SU-DHL-6 (cell line): Measurements from ENCODE around the gene GIPC2.

Source experiments
- H2AFZ ChIP-seq: fragments of 200-600 bp; sonication (generic); 2 replicates; pipeline ENCODE4 v1.6.1; 2014; ENCODE audit warnings: low read depth, mild to moderate bottlenecking, moderate library complexity, mixed read lengths, antibody characterized with exemption, low read length; ENCODE audit not compliant: severe bottlenecking
- H3F3A ChIP-seq: fragments of 200-600 bp; shearing (Covaris generic); 2 replicates; pipeline ENCODE4 v1.6.0; 2016; ENCODE audit warnings: antibody characterized with exemption, mild to moderate bottlenecking; ENCODE audit not compliant: insufficient read depth
- H3K27ac ChIP-seq: fragments of 200-600 bp; sonication (generic); 2 replicates; pipeline ENCODE4 v1.5.1; 2016; ENCODE audit warnings: low read depth, mild to moderate bottlenecking, low read length, moderate library complexity, mixed read lengths
- H3K27me3 ChIP-seq: fragments of 200-600 bp; sonication (generic), shearing (Covaris generic); 2 replicates; pipeline ENCODE4 v1.6.0; 2014; ENCODE audit warnings: mild to moderate bottlenecking, low read length
- H3K36me3 ChIP-seq: fragments of 200-600 bp; sonication (generic); 2 replicates; pipeline ENCODE4 v1.6.1; 2014; ENCODE audit warnings: mild to moderate bottlenecking, low read length, mixed read lengths
- H3K4me2 ChIP-seq: fragments of 300-600, 200-600 bp; shearing (Covaris generic), sonication (generic); 2 replicates; pipeline ENCODE4 v1.6.0; 2014; ENCODE audit warnings: low read length, low read depth, mild to moderate bottlenecking; ENCODE audit not compliant: poor library complexity, severe bottlenecking
- H3K4me3 ChIP-seq: fragments of 200-600 bp; sonication (generic); 2 replicates; pipeline ENCODE4 v1.5.1; 2014; ENCODE audit warnings: antibody characterized with exemption, low read length, mild to moderate bottlenecking, mixed read lengths; ENCODE audit not compliant: insufficient read depth, poor library complexity, severe bottlenecking
- H3K79me2 ChIP-seq: fragments of 200-600 bp; sonication (generic); 2 replicates; pipeline ENCODE4 v1.6.1; 2014; ENCODE audit warnings: mild to moderate bottlenecking, low read length, moderate library complexity; ENCODE audit not compliant: insufficient read depth
- H3K9ac ChIP-seq: fragments of 200-600 bp; sonication (generic); 2 replicates; pipeline ENCODE4 v1.7.0; 2014; ENCODE audit warnings: mild to moderate bottlenecking, low read length
- H3K9me2 ChIP-seq: fragments of 200-600 bp; sonication (generic); replicated peaks from 2 replicates; pipeline ENCODE4 v1.6.1; 2014; ENCODE audit warnings: low read length; ENCODE audit not compliant: insufficient read depth
- H3K9me3 ChIP-seq: fragments of 200-600 bp; sonication (generic); 2 replicates; pipeline ENCODE4 v1.6.1; 2014; ENCODE audit warnings: low read length, mixed read lengths; ENCODE audit not compliant: insufficient read depth
- H4K20me1 ChIP-seq: fragments of 200-600 bp; sonication (generic); 2 replicates; pipeline ENCODE4 v1.6.1; 2014; ENCODE audit warnings: low read depth, mild to moderate bottlenecking, antibody characterized with exemption, low read length, moderate library complexity, mixed read lengths
- CTCF ChIP-seq: fragments of 200-600 bp; sonication (generic); IDR thresholded peaks from one replicate; pipeline ENCODE4 v1.5.1; 2017; ENCODE audit warnings: antibody characterized with exemption, mild to moderate bottlenecking, low read length, moderate library complexity; ENCODE audit not compliant: insufficient read depth, poor library complexity, severe bottlenecking
- EZH2phosphoT487 ChIP-seq: fragments of 200-600 bp; sonication (generic), shearing (Covaris generic); conservative IDR thresholded peaks from 2 replicates; pipeline ENCODE4 v1.6.1; 2018; ENCODE audit warnings: mild to moderate bottlenecking, antibody characterized with exemption, low read length, moderate library complexity, mixed read lengths

GIPC2 gene

GRCh38 chr1:78090472-78091133 is 44.8 kb downstream of the GIPC2 start:
- Histone ChIP-seq H3F3A (no peaks in the 10 kb centered on the region), H3K79me2 (no peaks in the 10 kb centered on the region), H3K4me2 (no peak overlapping the region), H3K4me3 (no peak overlapping the region), H3K27ac (no peak overlapping the region), H3K9me2 (no peaks in the 10 kb centered on the region), H4K20me1 (no peaks in the 10 kb centered on the region), H3K9me3 (no peaks in the 10 kb centered on the region), H2AFZ (no peak overlapping the region), H3K27me3 (no peaks in the 10 kb centered on the region), H3K36me3 (no peaks in the 10 kb centered on the region), H3K9ac (no peak overlapping the region)
- TF ChIP-seq CTCF: no peak

- Histone ChIP-seq H3K27me3 (no peaks in the 10 kb centered on the region), H3K27ac (no peak overlapping the region), H3K9me2 (no peaks in the 10 kb centered on the region), H2AFZ (no peak overlapping the region), H3K9me3 (no peaks in the 10 kb centered on the region), H3K9ac (no peak overlapping the region), H3K79me2 (no peaks in the 10 kb centered on the region), H3F3A (no peaks in the 10 kb centered on the region), H3K4me3 (no peak overlapping the region), H4K20me1 (no peaks in the 10 kb centered on the region), H3K4me2 (no peak overlapping the region), H3K36me3 (no peaks in the 10 kb centered on the region)
- no peak for TF ChIP-seq CTCF
Observed at GRCh38 chr1:78091215-78091813, 45.5 kb downstream of the GIPC2 start.

- Histone ChIP-seq H4K20me1 (no peaks in the 10 kb centered on the region), H3K27ac (no peak overlapping the region), H3K36me3 (no peaks in the 10 kb centered on the region), H3K4me2 (no peak overlapping the region), H3K79me2 (no peaks in the 10 kb centered on the region), H3F3A (no peaks in the 10 kb centered on the region), H3K9ac (no peak overlapping the region), H3K9me2 (no peaks in the 10 kb centered on the region), H3K27me3 (no peaks in the 10 kb centered on the region), H3K4me3 (no peak overlapping the region), H3K9me3 (no peaks in the 10 kb centered on the region), H2AFZ (no peak overlapping the region)
- no peak for TF ChIP-seq CTCF
- TF ChIP-seq EZH2phosphoT487: no peak
Observed at GRCh38 chr1:78091886-78092285, 46.1 kb downstream of the GIPC2 start.
